B cell (primary cell): ENCODE data around the gene PDE11A. TPM values are rescaled to one million over a fixed set of nuclear protein-coding genes. Genes with fewer than 3 reads are reported as not detected.
A peak's percentile ranks its signal among the peaks of the same experiment; 100 is the strongest.

Experiments
- ATAC-seq: fragments of 200-7000 bp; cut with Tn5 transposase; one replicate; pipeline ENCODE4 v1.10.0; 2021; ENCODE audit warnings: low read depth, mild to moderate bottlenecking, moderate number of reproducible peaks, moderate library complexity
- CTCF ChIA-PET: fragments of 350-600 bp; sonication (Branson Sonifier 250); formaldehyde crosslinking; loops from one replicate; lab custom pipeline; 2021; ENCODE audit warnings: antibody characterized with exemption, inconsistent platforms; lab: Charles Lee
- POLR2A ChIA-PET: fragments of 350-600 bp; sonication (Branson Sonifier 250); formaldehyde crosslinking; loops from one replicate; lab custom pipeline; 2021; ENCODE audit warnings: antibody characterized with exemption; lab: Charles Lee
- DNase-seq: peaks from one replicate; pipeline ENCODE4 v3.0.0; 2013
- H2AFZ ChIP-seq: 2 replicates; pipeline ENCODE4 v1.6.1; 2012; ENCODE audit warnings: mild to moderate bottlenecking, low read depth, low read length; ENCODE audit not compliant: insufficient read depth, poor library complexity, severe bottlenecking
- H3K27ac ChIP-seq, 2 donors: 1 replicate in 1 of 2; 2 replicates in 1 of 2; pipeline ENCODE4 v1.5.1; 2012 to 2013; ENCODE audit warnings: low read length in 2 of 2, mild to moderate bottlenecking in 2 of 2, moderate library complexity in 1 of 2
- H3K27me3 ChIP-seq, 4 experiments: fragments of 200-600 bp in 1 of 4; sonication (generic) in 1 of 4; replicated peaks in 1 of 4; 1 replicate in 2 of 4; 2 replicates in 2 of 4; pipeline versions ENCODE4 v1.6.1 to v1.7.0; 2013 to 2016; ENCODE audit warnings: low read length in 3 of 4, mild to moderate bottlenecking in 2 of 4, mixed read lengths in 1 of 4, moderate library complexity in 1 of 4; ENCODE audit not compliant: insufficient read depth in 4 of 4, control insufficient read depth in 3 of 4; ENCODE audit errors: control extremely low read depth in 1 of 4
- H3K36me3 ChIP-seq, 2 experiments: replicated peaks in 1 of 2; 1 replicate in 1 of 2; 2 replicates in 1 of 2; pipeline versions ENCODE4 v1.6.1 to v1.7.1; 2013; ENCODE audit warnings: low read length in 1 of 2; ENCODE audit not compliant: insufficient read depth in 2 of 2, control insufficient read depth in 1 of 2; ENCODE audit errors: control extremely low read depth in 1 of 2, extremely low read depth in 1 of 2
- H3K4me1 ChIP-seq, 2 donors: fragments of 200-600 bp in 1 of 2; sonication (generic) in 1 of 2; 1 replicate in 1 of 2; 2 replicates in 1 of 2; pipeline versions ENCODE4 v1.5.1 to v1.6.1; 2013 to 2017; ENCODE audit warnings: low read length in 2 of 2; ENCODE audit not compliant: control insufficient read depth in 2 of 2, insufficient read depth in 2 of 2
- H3K4me2 ChIP-seq: replicated peaks from 2 replicates; pipeline ENCODE3; 2012; ENCODE audit warnings: mild to moderate bottlenecking, low read depth, low read length; ENCODE audit not compliant: poor library complexity, severe bottlenecking
- H3K4me3 ChIP-seq, 5 experiments: fragments of 200-600 bp in 1 of 5; sonication (generic) in 1 of 5; 1 replicate in 3 of 5; 2 replicates in 2 of 5; pipeline versions ENCODE4 v1.5.1 to v1.7.0; 2011 to 2016; ENCODE audit warnings: low read length in 4 of 5, mild to moderate bottlenecking in 4 of 5, low read depth in 2 of 5, control low read depth in 1 of 5, moderate library complexity in 1 of 5; ENCODE audit not compliant: insufficient read depth in 1 of 5; ENCODE audit errors: control extremely low read depth in 1 of 5, extremely low read depth in 1 of 5
- H3K79me2 ChIP-seq: fragments of 200-600 bp; sonication (generic); one replicate; pipeline ENCODE4 v1.6.0; 2016; ENCODE audit warnings: low read length; ENCODE audit not compliant: control insufficient read depth, insufficient read depth
- H3K9ac ChIP-seq: fragments of 200-600 bp; sonication (generic); 2 replicates; pipeline ENCODE4 v1.6.1; 2017; ENCODE audit warnings: mild to moderate bottlenecking, low read length, moderate library complexity
- H3K9me3 ChIP-seq, 3 donors: one replicate each; pipeline versions ENCODE4 v1.6.1 to v1.7.1; 2013; ENCODE audit warnings: low read length in 2 of 3; ENCODE audit not compliant: control insufficient read depth in 2 of 3, insufficient read depth in 1 of 3; ENCODE audit errors: control extremely low read depth in 1 of 3
- H4K20me1 ChIP-seq: 2 replicates; pipeline ENCODE4 v1.6.0; 2012; ENCODE audit warnings: mild to moderate bottlenecking, low read length; ENCODE audit not compliant: insufficient read depth, control insufficient read depth, poor library complexity, severe bottlenecking
- H3K27ac Mint-ChIP-seq: one replicate; pipeline ENCODE4 v1.8.0; 2021; ENCODE audit warnings: mixed read lengths
- H3K27me3 Mint-ChIP-seq: one replicate; pipeline ENCODE4 v1.8.0; 2021; ENCODE audit warnings: mixed read lengths
- H3K4me1 Mint-ChIP-seq: one replicate; pipeline ENCODE4 v1.8.0; 2021; ENCODE audit warnings: mixed read lengths
- H3K4me3 Mint-ChIP-seq: one replicate; pipeline ENCODE4 v1.8.0; 2021; ENCODE audit warnings: mixed read lengths
- H3K9me3 Mint-ChIP-seq: one replicate; pipeline ENCODE4 v1.8.0; 2022; ENCODE audit warnings: mixed read lengths; ENCODE audit not compliant: insufficient read depth
- EZH2 ChIP-seq: IDR thresholded peaks from 2 replicates; pipeline ENCODE4 v1.6.1; 2012; ENCODE audit warnings: borderline replicate concordance, low read depth, mild to moderate bottlenecking, moderate library complexity, low read length; ENCODE audit not compliant: insufficient read depth, poor library complexity, severe bottlenecking
- WGBS: methylation state at CpG from one replicate; pipeline ENCODE4 v1.1.5; 2013; ENCODE audit warnings: missing lambda C conversion rate; ENCODE audit not compliant: insufficient coverage; 5-methylcytosine and 5-hydroxymethylcytosine counted together
- intact Hi-C: fragments of 100-400 bp; cut with micrococcal nuclease; formaldehyde crosslinking; loops from one replicate; pipeline ENCODE4 v1.10.0; 2022
- polyA plus RNA-seq: library from polyadenylated mRNA; depleted of rRNA; stranded (reverse); fragments of >200 nt; gene quantifications from 2 replicates; pipeline ENCODE4 v1.2.3, GENCODE V29; 2012
- total RNA-seq, 2 donors: library from RNA; stranded (reverse); fragments of 120-200 nt in 1 of 2; gene quantifications; 1 replicate in 1 of 2; 2 replicates in 1 of 2; pipeline versions ENCODE4 v1.2.3 to v1.2.4, GENCODE V29; 2013 to 2022
- TF ChIP-seq, protein P1 (sequence below): fragments of 200-600 bp; IDR thresholded peaks from one replicate; pipeline ENCODE4 v1.8.0; 2022; ENCODE audit warnings: antibody characterized with exemption, mild to moderate bottlenecking

The PDE11A gene
- total and polyA plus RNA-seq, 2 donors (not counting 1 experiment from before 2014, with no cell fraction given): 0.25 TPM; not detected in 1

DNA sequence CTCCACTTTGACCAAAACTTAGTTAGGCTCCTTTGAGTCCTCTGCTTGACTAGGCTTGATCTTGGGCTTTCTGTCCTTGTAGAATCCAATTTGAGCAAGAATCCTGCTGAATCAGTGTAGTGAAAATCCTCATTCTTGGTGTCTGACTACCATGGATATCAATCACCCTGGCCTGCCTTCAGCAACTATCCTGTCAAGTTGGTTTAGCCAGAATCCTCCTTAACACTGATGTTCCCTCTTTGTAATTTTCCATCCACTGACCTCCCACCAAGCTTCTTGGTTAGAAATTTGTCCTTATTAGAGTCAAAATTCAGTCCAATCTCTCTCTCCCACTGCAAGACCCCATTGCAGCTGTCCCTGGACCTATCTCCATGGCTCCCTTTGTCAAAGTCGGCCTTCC, 39.2 kb upstream of the PDE11A start:
- POLR2A ChIA-PET: no interaction called here
- Histone ChIP-seq H3K9me3 (no peaks in the 10 kb centered on the region), H3K36me3 (no peaks in the 10 kb centered on the region), H2AFZ (peak overlapping the region; percentile 98), H3K4me3 (peak overlapping the region in 4 of 5 experiments; percentile 75 to 95 (median 82)), H3K27ac (no peak overlapping the region), H3K79me2 (peaks cover 11% of the 10 kb centered on the region), H3K27me3 (no peaks in the 10 kb centered on the region), H3K9ac (peak overlapping the region; percentile 98), H3K4me1 (peaks cover 12% of the 10 kb centered on the region in 2 donors), H4K20me1 (no peaks in the 10 kb centered on the region), H3K4me2 (peak overlapping the region; percentile 86)
- DNase-seq (no peak), ATAC-seq (no peak)
- intact Hi-C loops: loop anchor here (1.0 to 10.0 kb wide), 7 partner anchors 83 to 1895 kb away; partner anchors contain the start of genes CWC22, OSBPL6, PJVK and PRKRA
- Mint-ChIP-seq H3K4me1 (peaks cover 39% of the 10 kb centered on the region), H3K27me3 (peaks cover 4% of the 10 kb centered on the region), H3K4me3 (peak overlapping the region; percentile 97), H3K27ac (peak overlapping the region; percentile 85), H3K9me3 (no peaks in the 10 kb centered on the region)
- TF ChIP-seq, protein P1, sequence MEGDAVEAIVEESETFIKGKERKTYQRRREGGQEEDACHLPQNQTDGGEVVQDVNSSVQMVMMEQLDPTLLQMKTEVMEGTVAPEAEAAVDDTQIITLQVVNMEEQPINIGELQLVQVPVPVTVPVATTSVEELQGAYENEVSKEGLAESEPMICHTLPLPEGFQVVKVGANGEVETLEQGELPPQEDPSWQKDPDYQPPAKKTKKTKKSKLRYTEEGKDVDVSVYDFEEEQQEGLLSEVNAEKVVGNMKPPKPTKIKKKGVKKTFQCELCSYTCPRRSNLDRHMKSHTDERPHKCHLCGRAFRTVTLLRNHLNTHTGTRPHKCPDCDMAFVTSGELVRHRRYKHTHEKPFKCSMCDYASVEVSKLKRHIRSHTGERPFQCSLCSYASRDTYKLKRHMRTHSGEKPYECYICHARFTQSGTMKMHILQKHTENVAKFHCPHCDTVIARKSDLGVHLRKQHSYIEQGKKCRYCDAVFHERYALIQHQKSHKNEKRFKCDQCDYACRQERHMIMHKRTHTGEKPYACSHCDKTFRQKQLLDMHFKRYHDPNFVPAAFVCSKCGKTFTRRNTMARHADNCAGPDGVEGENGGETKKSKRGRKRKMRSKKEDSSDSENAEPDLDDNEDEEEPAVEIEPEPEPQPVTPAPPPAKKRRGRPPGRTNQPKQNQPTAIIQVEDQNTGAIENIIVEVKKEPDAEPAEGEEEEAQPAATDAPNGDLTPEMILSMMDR: no peak
- TF ChIP-seq EZH2: no peak
- CTCF ChIA-PET: interaction anchor here (0.5 to 1.8 kb wide), 11 partner anchors 9 to 1456 kb away, joined by 3 to 8 read pairs (median 4); no protein-coding TSS in a partner anchor
- no CpG with 5 or more reads among the region's 1 CpG for WGBS

DNA sequence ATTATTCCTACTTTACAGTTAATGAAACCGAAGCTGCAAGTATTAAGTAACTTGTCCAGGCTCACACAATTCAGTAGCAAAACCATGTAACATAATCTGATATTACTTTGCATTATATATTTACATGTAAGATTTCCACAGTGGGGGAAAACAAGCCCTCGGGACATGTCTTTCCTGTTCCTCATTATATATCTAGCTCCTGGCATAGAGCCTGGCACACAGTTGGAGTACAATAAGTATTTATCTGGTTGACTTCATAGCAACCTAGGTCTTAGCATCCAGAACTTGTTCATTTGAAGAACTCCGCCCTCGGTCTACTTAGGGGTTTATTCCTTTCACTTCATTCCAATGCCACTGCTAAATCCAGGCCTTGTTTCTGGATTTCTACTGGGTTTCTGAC, 38.1 kb upstream of the PDE11A start:
- no peak overlapping the region for H3K4me3 ChIP-seq
- DNase-seq: no peak
- Mint-ChIP-seq H3K4me1 (peaks cover 37% of the 10 kb centered on the region), H3K27ac (no peak overlapping the region), H3K4me3 (no peak overlapping the region), H3K27me3 (peaks cover 4% of the 10 kb centered on the region), H3K9me3 (no peaks in the 10 kb centered on the region)
- no peaks in the 10 kb centered on the region for H4K20me1 ChIP-seq
- POLR2A ChIA-PET: no interaction called here
- no peak overlapping the region for H3K9ac ChIP-seq
- H3K27ac ChIP-seq: no peak overlapping the region
- no peaks in the 10 kb centered on the region for H3K27me3 ChIP-seq
- ATAC-seq: no peak
- no peaks in the 10 kb centered on the region for H3K36me3 ChIP-seq
- no peaks in the 10 kb centered on the region for H3K9me3 ChIP-seq
- no peak overlapping the region for H3K4me2 ChIP-seq
- TF ChIP-seq EZH2: no peak
- TF ChIP-seq, protein P1: no peak
- 94% methylated on average over 2 of the region's 4 CpGs for WGBS
- intact Hi-C loops: loop anchor here (5.0 to 10.0 kb wide), 2 partner anchors 287 to 476 kb away; no protein-coding TSS in a partner anchor
- H3K4me1 ChIP-seq: peaks cover 12% of the 10 kb centered on the region in 2 donors
- CTCF ChIA-PET: interaction anchor here (0.7 to 1.1 kb wide), 3 partner anchors 19 to 303 kb away, joined by 3 to 4 read pairs (median 3); no protein-coding TSS in a partner anchor
- H3K79me2 ChIP-seq: peaks cover 11% of the 10 kb centered on the region
- no peak overlapping the region for H2AFZ ChIP-seq
